Activated naive CD4-positive, alpha-beta T cell treated with anti-CD3 and anti-CD28 coated beads, Interleukin-2, amount 10 ng/mL, durations not matched to agents 5 hours and 36 hours (primary cell): ENCODE measurements around the gene REC114. TPM values are rescaled to one million over a fixed set of nuclear protein-coding genes. Genes with fewer than 3 reads are reported as not detected.

Source experiments
- total RNA-seq, 2 experiments: library from RNA; stranded (reverse); gene quantifications; one replicate each; pipeline ENCODE4 v1.2.3, GENCODE V29; 2021

The REC114 gene
- total RNA-seq: not detected

GRCh38 chr15:73442968-73443367 lies at the start of gene REC114:
TSS of gene REC114 (plus strand) at chr15:73443164. CDS start at chr15:73443186, 22 bp downstream.

Other genes starting within 250 kb of the REC114 start
- gene HCN4, start 74.2 kb upstream of the REC114 start, total RNA-seq: under 1 TPM; 0.03 to 0.05 TPM
- 10 to 100 TPM; 31.2 to 35.1 TPM for gene NPTN, start 190.2 kb downstream of the REC114 start, total RNA-seq
- under 1 TPM; 0.14 to 0.20 TPM for gene CD276, start 241.2 kb downstream of the REC114 start, total RNA-seq